HEK293 (cell line): ENCODE data around the gene CEND1.

Source experiments
- BCL11B ChIP-seq: fragments of 450-650 bp; formaldehyde crosslinking; IDR thresholded peaks from 2 replicates; pipeline ENCODE4 v1.5.1; 2016; ENCODE audit warnings: low read depth, missing biosample characterization, missing genetic modification characterization
- GLI4 ChIP-seq: fragments of 450-650 bp; formaldehyde crosslinking; IDR thresholded peaks from 2 replicates; pipeline ENCODE4 v1.5.1; 2016; ENCODE audit warnings: missing biosample characterization, missing genetic modification characterization
- HIC1 ChIP-seq: fragments of 450-650 bp; formaldehyde crosslinking; IDR thresholded peaks from 2 replicates; pipeline ENCODE4 v1.5.1; 2016; ENCODE audit warnings: missing biosample characterization, missing genetic modification characterization
- KLF1 ChIP-seq: fragments of 450-650 bp; formaldehyde crosslinking; IDR thresholded peaks from 2 replicates; pipeline ENCODE4 v1.5.1; 2016; ENCODE audit warnings: missing biosample characterization, missing genetic modification characterization
- KLF9 ChIP-seq: fragments of 450-650 bp; formaldehyde crosslinking; IDR thresholded peaks from 2 replicates; pipeline ENCODE4 v1.5.1; 2016; ENCODE audit warnings: missing biosample characterization, missing genetic modification characterization, low read depth
- PATZ1 ChIP-seq: fragments of 450-650 bp; formaldehyde crosslinking; IDR thresholded peaks from 2 replicates; pipeline ENCODE4 v1.5.1; 2016; ENCODE audit warnings: missing biosample characterization, missing genetic modification characterization
- PRDM10 ChIP-seq: fragments of 450-650 bp; formaldehyde crosslinking; IDR thresholded peaks from 2 replicates; pipeline ENCODE4 v1.5.1; 2016; ENCODE audit warnings: missing biosample characterization, missing genetic modification characterization
- SP7 ChIP-seq: fragments of 450-650 bp; formaldehyde crosslinking; IDR thresholded peaks from 2 replicates; pipeline ENCODE4 v1.5.1; 2016; ENCODE audit warnings: missing biosample characterization, missing genetic modification characterization
- ZFHX2 ChIP-seq: fragments of 450-650 bp; formaldehyde crosslinking; conservative IDR thresholded peaks from 2 replicates; pipeline ENCODE4 v1.5.1; 2016; ENCODE audit warnings: missing biosample characterization, missing genetic modification characterization
- ZNF202 ChIP-seq: fragments of 450-650 bp; formaldehyde crosslinking; IDR thresholded peaks from 2 replicates; pipeline ENCODE4 v1.5.1; 2016; ENCODE audit warnings: missing biosample characterization, missing genetic modification characterization, borderline replicate concordance
- ZNF24 ChIP-seq: fragments of 450-650 bp; formaldehyde crosslinking; IDR thresholded peaks from 2 replicates; pipeline ENCODE4 v1.5.1; 2016; ENCODE audit warnings: missing biosample characterization, missing genetic modification characterization
- ZNF292 ChIP-seq: fragments of 450-650 bp; formaldehyde crosslinking; IDR thresholded peaks from 2 replicates; pipeline ENCODE4 v1.5.1; 2016; ENCODE audit warnings: low read depth, missing biosample characterization, missing genetic modification characterization, borderline replicate concordance
- ZNF335 ChIP-seq: fragments of 450-650 bp; formaldehyde crosslinking; conservative IDR thresholded peaks from 2 replicates; pipeline ENCODE4 v1.5.1; 2016; ENCODE audit warnings: missing biosample characterization, missing genetic modification characterization
- ZNF366 ChIP-seq: fragments of 450-650 bp; formaldehyde crosslinking; conservative IDR thresholded peaks from 2 replicates; pipeline ENCODE4 v1.5.1; 2016; ENCODE audit warnings: missing biosample characterization, missing genetic modification characterization
- ZNF398 ChIP-seq: fragments of 450-650 bp; formaldehyde crosslinking; IDR thresholded peaks from 2 replicates; pipeline ENCODE4 v1.5.1; 2017; ENCODE audit warnings: missing biosample characterization, missing genetic modification characterization
- ZNF596 ChIP-seq: fragments of 450-650 bp; IDR thresholded peaks from 2 replicates; pipeline ENCODE4 v1.5.0; 2018; ENCODE audit warnings: missing biosample characterization, mild to moderate bottlenecking, missing genetic modification characterization, moderate library complexity
- ZNF654 ChIP-seq: fragments of 450-650 bp; formaldehyde crosslinking; IDR thresholded peaks from 2 replicates; pipeline ENCODE4 v1.5.1; 2016; ENCODE audit warnings: low read depth, missing biosample characterization, missing genetic modification characterization

The CEND1 gene

GRCh38 chr11:833849-834311 lies 44.0 kb upstream of the CEND1 start (continued):
- TF ChIP-seq HIC1: peak; percentile 41; the same call in 1 of the 2 replicates
- TF ChIP-seq PRDM10 (tag by site-specific recombination): peak; percentile 45; the same call in 1 of the 2 replicates
- TF ChIP-seq ZNF366 (tag by site-specific recombination): peak; percentile 22; the same call in 1 of the 2 replicates
- TF ChIP-seq ZFHX2 (tag by site-specific recombination): peak; percentile 20; the same call in 1 of the 2 replicates
- no peak for TF ChIP-seq ZNF654
- no peak for TF ChIP-seq ZNF292 (tag by site-specific recombination)
- no peak for TF ChIP-seq ZNF335 (tag by site-specific recombination)
- peak; percentile 63 for TF ChIP-seq ZNF398 (tag by site-specific recombination)
- no peak for TF ChIP-seq GLI4
- peak; percentile 39; the same call in 1 of the 2 replicates for TF ChIP-seq SP7 (tag by site-specific recombination)
- TF ChIP-seq BCL11B (tag by site-specific recombination): 0 out of 2 replicates have a peak, but pooled peaks have one; percentile 38
- peak; percentile 31; the same call in 1 of the 2 replicates for TF ChIP-seq PATZ1 (tag by site-specific recombination)
- TF ChIP-seq ZNF596 (tag by site-specific recombination): no peak
- TF ChIP-seq KLF1 (tag by site-specific recombination): peak; percentile 56
- TF ChIP-seq ZNF202 (tag by site-specific recombination): no peak
- TF ChIP-seq ZNF24: 0 out of 2 replicates have a peak, but pooled peaks have one; percentile 18
- TF ChIP-seq KLF9 (tag by site-specific recombination): peak; percentile 60; the same call in 1 of the 2 replicates
